Calu3 (cell line): ENCODE results near the gene FILIP1L. TPM values are rescaled to one million over a fixed set of nuclear protein-coding genes. Genes with fewer than 3 reads are reported as not detected.
A peak's percentile ranks its signal among the peaks of the same experiment; 100 is the strongest.

Source experiments
- BruUV-seq: library from RNA; stranded (reverse); fragments of 400-500 nt; replicated peaks from 2 replicates; lab custom pipeline; 2021; lab: Mats Ljungman, UMichigan
- CTCF ChIA-PET: fragments of 300-600 bp; sonication (Branson Sonifier 250); formaldehyde crosslinking; loops from one replicate; lab custom pipeline; 2022; ENCODE audit warnings: antibody characterized with exemption; lab: Charles Lee
- DNase-seq: peaks from one replicate; pipeline ENCODE4 v3.0.0; 2022
- H3K27ac Mint-ChIP-seq: one replicate; pipeline ENCODE4 v1.8.0; 2022; ENCODE audit warnings: mixed read lengths; ENCODE audit not compliant: unreplicated experiment
- H3K27me3 Mint-ChIP-seq: one replicate; pipeline ENCODE4 v1.8.0; 2022; ENCODE audit warnings: mixed read lengths; ENCODE audit not compliant: unreplicated experiment
- H3K36me3 Mint-ChIP-seq: one replicate; pipeline ENCODE4 v1.8.0; 2022; ENCODE audit warnings: mild to moderate bottlenecking, moderate library complexity, mixed read lengths; ENCODE audit not compliant: insufficient read depth, unreplicated experiment
- H3K4me1 Mint-ChIP-seq: one replicate; pipeline ENCODE4 v1.8.0; 2022; ENCODE audit warnings: mild to moderate bottlenecking, low read depth, mixed read lengths; ENCODE audit not compliant: unreplicated experiment
- H3K4me3 Mint-ChIP-seq: one replicate; pipeline ENCODE4 v1.8.0; 2022; ENCODE audit warnings: mild to moderate bottlenecking, low read depth, moderate library complexity, mixed read lengths; ENCODE audit not compliant: unreplicated experiment
- H3K9me3 Mint-ChIP-seq: one replicate; pipeline ENCODE4 v1.8.0; 2022; ENCODE audit warnings: low read depth, mixed read lengths; ENCODE audit not compliant: unreplicated experiment
- CTCF ChIP-seq: fragments of 200-600 bp; IDR thresholded peaks from one replicate; pipeline ENCODE4 v1.8.0; 2022; ENCODE audit warnings: antibody characterized with exemption; ENCODE audit not compliant: unreplicated experiment
- intact Hi-C: fragments of 100-400 bp; cut with micrococcal nuclease; formaldehyde crosslinking; loops from one replicate; pipeline ENCODE4 v1.10.0; 2022; ENCODE audit not compliant: unreplicated experiment
- total RNA-seq: library from RNA; stranded (reverse); gene quantifications from 2 replicates; pipeline ENCODE4 v1.2.3, GENCODE V29; 2022

The FILIP1L gene
- total RNA-seq, 1 experiment from 2014 or later: 5.2 TPM

- CTCF ChIA-PET: no interaction called here
- intact Hi-C loops: no loop called here
- Mint-ChIP-seq H3K9me3 (no peaks in the 10 kb centered on the region), H3K27ac (no peak overlapping the region), H3K4me3 (no peak overlapping the region), H3K27me3 (no peaks in the 10 kb centered on the region), H3K4me1 (peaks cover 19% of the 10 kb centered on the region), H3K36me3 (no peaks in the 10 kb centered on the region)
- DNase-seq: no peak
- no peak for TF ChIP-seq CTCF
- no TSS peak for BruUV-seq
Observed at GRCh38 chr3:99928771-99929744, 185.2 kb downstream of the FILIP1L start.

GRCh38 chr3:99927671-99928457, 186.4 kb downstream of the FILIP1L start:
- CTCF ChIA-PET: no interaction called here
- peaks cover 24% of the 10 kb centered on the region for H3K4me1 Mint-ChIP-seq

GRCh38 chr3:99925584-99926230, 188.6 kb downstream of the FILIP1L start:
- H3K27me3 Mint-ChIP-seq: no peaks in the 10 kb centered on the region
- H3K4me1 Mint-ChIP-seq: peaks cover 39% of the 10 kb centered on the region
- H3K27ac Mint-ChIP-seq: no peak overlapping the region
- no peak for TF ChIP-seq CTCF
- CTCF ChIA-PET: interaction anchor here (0.6 to 1.1 kb wide), 4 partner anchors 24 to 112 kb away, joined by 3 to 5 read pairs (median 4); no protein-coding TSS in a partner anchor
- intact Hi-C loops: no loop called here
- DNase-seq: peak; percentile 44
- peaks cover 4% of the 10 kb centered on the region for H3K9me3 Mint-ChIP-seq
- no peaks in the 10 kb centered on the region for H3K36me3 Mint-ChIP-seq
- BruUV-seq: no TSS peak
- H3K4me3 Mint-ChIP-seq: no peak overlapping the region

More at GRCh38 chr3:99927671-99928457, 186.4 kb downstream of the FILIP1L start:
- Mint-ChIP-seq H3K27me3 (no peaks in the 10 kb centered on the region), H3K4me3 (no peak overlapping the region), H3K36me3 (no peaks in the 10 kb centered on the region), H3K9me3 (peaks cover 4% of the 10 kb centered on the region), H3K27ac (no peak overlapping the region)
- no peak for DNase-seq
- intact Hi-C loops: no loop called here
- TF ChIP-seq CTCF: no peak
- BruUV-seq: no TSS peak

- intact Hi-C loops: no loop called here
- Mint-ChIP-seq H3K9me3 (peaks cover 4% of the 10 kb centered on the region), H3K27me3 (no peaks in the 10 kb centered on the region), H3K27ac (no peak overlapping the region), H3K4me1 (peaks cover 44% of the 10 kb centered on the region), H3K36me3 (no peaks in the 10 kb centered on the region), H3K4me3 (no peak overlapping the region)
- no TSS peak for BruUV-seq
- TF ChIP-seq CTCF: no peak
- DNase-seq: no peak
- CTCF ChIA-PET: no interaction called here
Observed at GRCh38 chr3:99923873-99924272, 190.4 kb downstream of the FILIP1L start.
